ENCODE measurements around the gene MOGAT3. TPM values are rescaled to one million over a fixed set of nuclear protein-coding genes. Genes with fewer than 3 reads are reported as not detected.

MOGAT3 gene
- total and polyA plus RNA-seq, 9 of the 15 experiments (the other 6 are each of a cell fraction or from before 2014, with no cell fraction given): 0.07 to 0.17 (median 0.13) TPM; not detected in 6

GRCh38 chr7:101245147-101245668, 44.4 kb upstream of the MOGAT3 start (continued):
- TF ChIP-seq, protein P1, sequence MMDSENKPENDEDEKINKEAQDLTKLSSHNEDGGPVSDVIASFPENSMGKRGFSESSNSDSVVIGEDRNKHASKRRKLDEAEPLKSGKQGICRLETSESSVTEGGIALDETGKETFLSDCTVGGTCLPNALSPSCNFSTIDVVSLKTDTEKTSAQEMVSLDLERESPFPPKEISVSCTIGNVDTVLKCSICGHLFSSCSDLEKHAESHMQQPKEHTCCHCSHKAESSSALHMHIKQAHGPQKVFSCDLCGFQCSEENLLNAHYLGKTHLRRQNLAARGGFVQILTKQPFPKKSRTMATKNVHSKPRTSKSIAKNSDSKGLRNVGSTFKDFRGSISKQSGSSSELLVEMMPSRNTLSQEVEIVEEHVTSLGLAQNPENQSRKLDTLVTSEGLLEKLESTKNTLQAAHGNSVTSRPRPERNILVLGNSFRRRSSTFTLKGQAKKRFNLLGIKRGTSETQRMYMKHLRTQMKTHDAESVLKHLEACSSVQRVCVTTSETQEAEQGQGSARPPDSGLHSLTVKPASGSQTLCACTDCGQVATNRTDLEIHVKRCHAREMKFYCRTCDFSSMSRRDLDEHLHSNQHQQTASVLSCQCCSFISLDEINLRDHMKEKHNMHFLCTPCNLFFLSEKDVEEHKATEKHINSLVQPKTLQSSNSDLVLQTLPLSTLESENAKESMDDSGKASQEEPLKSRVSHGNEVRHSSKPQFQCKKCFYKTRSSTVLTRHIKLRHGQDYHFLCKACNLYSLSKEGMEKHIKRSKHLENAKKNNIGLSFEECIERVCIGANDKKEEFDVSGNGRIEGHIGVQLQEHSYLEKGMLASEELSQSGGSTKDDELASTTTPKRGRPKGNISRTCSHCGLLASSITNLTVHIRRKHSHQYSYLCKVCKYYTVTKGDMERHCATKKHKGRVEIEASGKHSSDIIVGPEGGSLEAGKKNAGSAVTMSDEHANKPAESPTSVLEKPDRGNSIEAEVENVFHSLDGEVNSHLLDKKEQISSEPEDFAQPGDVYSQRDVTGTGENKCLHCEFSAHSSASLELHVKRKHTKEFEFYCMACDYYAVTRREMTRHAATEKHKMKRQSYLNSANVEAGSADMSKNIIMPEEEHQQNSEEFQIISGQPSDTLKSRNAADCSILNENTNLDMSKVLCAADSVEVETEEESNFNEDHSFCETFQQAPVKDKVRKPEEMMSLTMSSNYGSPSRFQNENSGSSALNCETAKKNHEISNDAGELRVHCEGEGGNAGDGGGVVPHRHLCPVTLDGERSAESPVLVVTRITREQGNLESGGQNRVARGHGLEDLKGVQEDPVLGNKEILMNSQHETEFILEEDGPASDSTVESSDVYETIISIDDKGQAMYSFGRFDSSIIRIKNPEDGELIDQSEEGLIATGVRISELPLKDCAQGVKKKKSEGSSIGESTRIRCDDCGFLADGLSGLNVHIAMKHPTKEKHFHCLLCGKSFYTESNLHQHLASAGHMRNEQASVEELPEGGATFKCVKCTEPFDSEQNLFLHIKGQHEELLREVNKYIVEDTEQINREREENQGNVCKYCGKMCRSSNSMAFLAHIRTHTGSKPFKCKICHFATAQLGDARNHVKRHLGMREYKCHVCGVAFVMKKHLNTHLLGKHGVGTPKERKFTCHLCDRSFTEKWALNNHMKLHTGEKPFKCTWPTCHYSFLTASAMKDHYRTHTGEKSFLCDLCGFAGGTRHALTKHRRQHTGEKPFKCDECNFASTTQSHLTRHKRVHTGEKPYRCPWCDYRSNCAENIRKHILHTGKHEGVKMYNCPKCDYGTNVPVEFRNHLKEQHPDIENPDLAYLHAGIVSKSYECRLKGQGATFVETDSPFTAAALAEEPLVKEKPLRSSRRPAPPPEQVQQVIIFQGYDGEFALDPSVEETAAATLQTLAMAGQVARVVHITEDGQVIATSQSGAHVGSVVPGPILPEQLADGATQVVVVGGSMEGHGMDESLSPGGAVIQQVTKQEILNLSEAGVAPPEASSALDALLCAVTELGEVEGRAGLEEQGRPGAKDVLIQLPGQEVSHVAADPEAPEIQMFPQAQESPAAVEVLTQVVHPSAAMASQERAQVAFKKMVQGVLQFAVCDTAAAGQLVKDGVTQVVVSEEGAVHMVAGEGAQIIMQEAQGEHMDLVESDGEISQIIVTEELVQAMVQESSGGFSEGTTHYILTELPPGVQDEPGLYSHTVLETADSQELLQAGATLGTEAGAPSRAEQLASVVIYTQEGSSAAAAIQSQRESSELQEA (IDR thresholded peaks at IDR 0.05; ENCODE audit: low read depth): no peak
- no peak for TF ChIP-seq DDX20 (tag; IDR thresholded peaks at IDR 0.05; ENCODE audit: low read depth)
- no peak for TF ChIP-seq CEBPB (tag; IDR thresholded peaks at IDR 0.05)
- no peak for TF ChIP-seq ZNF124 (CRISPR knock-in tag; IDR thresholded peaks at IDR 0.05)
- TF ChIP-seq HNRNPLL (IDR thresholded peaks at IDR 0.05; ENCODE audit: low read depth, low read length, poor library complexity, severe bottlenecking): peak; percentile 59
- TF ChIP-seq MEIS2 (IDR thresholded peaks at IDR 0.05; ENCODE audit: partially characterized antibody): peak; percentile 65
- no peak for TF ChIP-seq FOXO4 (CRISPR knock-in tag; IDR thresholded peaks at IDR 0.05)
- no peak; the same call in 1 of the 2 replicates for TF ChIP-seq SPI1 (IDR thresholded peaks at IDR 0.05; ENCODE audit: borderline replicate concordance, low read depth, low read length)
- peak; percentile 31; the same call in 1 of the 2 replicates for TF ChIP-seq SUPT5H (IDR thresholded peaks at IDR 0.05)
- no peak for TF ChIP-seq MTA3 (IDR thresholded peaks at IDR 0.05; ENCODE audit: borderline replicate concordance)
- peak; percentile 41; the same call in 1 of the 2 replicates for TF ChIP-seq PHF8 (IDR thresholded peaks at IDR 0.05; ENCODE audit: borderline replicate concordance, low read length)
- no peak for TF ChIP-seq ZNF217 (CRISPR knock-in tag; IDR thresholded peaks at IDR 0.05)
- TF ChIP-seq KDM2B (CRISPR knock-in tag; IDR thresholded peaks at IDR 0.05): no peak
- TF ChIP-seq NR0B1 (IDR thresholded peaks at IDR 0.05; ENCODE audit: partially characterized antibody): no peak
- no peak for TF ChIP-seq TFAP4 (CRISPR knock-in tag; IDR thresholded peaks at IDR 0.05; ENCODE audit: borderline replicate concordance)

Data from K562 (cell line).